Gastroesophageal sphincter (tissue), 4 donors: ENCODE data around the gene PER2. TPM values are rescaled to one million over a fixed set of nuclear protein-coding genes. Genes with fewer than 3 reads are reported as not detected.

Source experiments
- ATAC-seq: fragments of 150-250 bp; one replicate; pipeline ENCODE4 v1.9.1; 2016; ENCODE audit warnings: mild to moderate bottlenecking, moderate library complexity
- H3K27ac ChIP-seq, 4 donors: fragments of 200-600 bp; sonication (generic) in 3 of 4; 1 replicate in 3 of 4; 2 replicates in 1 of 4; pipeline ENCODE4 v1.5.1; 2016 to 2019
- H3K27me3 ChIP-seq: fragments of 200-600 bp; sonication (generic); one replicate; pipeline ENCODE4 v1.5.1; 2019
- H3K36me3 ChIP-seq, 2 donors: fragments of 200-600 bp; sonication (generic); one replicate each; pipeline ENCODE4 v1.5.1; 2019; ENCODE audit warnings: control low read depth in 1 of 2
- H3K4me1 ChIP-seq, 3 donors: fragments of 200-600 bp; sonication (generic); 1 replicate in 2 of 3; 2 replicates in 1 of 3; pipeline ENCODE4 v1.5.1; 2016 to 2019; ENCODE audit warnings: control low read depth in 2 of 3
- H3K4me3 ChIP-seq, 2 donors: fragments of 200-600 bp; sonication (generic); one replicate each; pipeline ENCODE4 v1.5.1; 2019; ENCODE audit warnings: mild to moderate bottlenecking in 1 of 2, moderate library complexity in 1 of 2
- H3K9me3 ChIP-seq, 3 donors: fragments of 200-600 bp; sonication (generic); one replicate each; pipeline ENCODE4 v1.5.1; 2017 to 2019; ENCODE audit warnings: control low read depth in 2 of 3
- CTCF ChIP-seq, 4 experiments: fragments of 200-600 bp in 2 of 4; fragments of 450-650 bp in 2 of 4; sonication (generic) in 1 of 4; IDR thresholded peaks; one replicate each; pipeline ENCODE4 v1.5.1; 2017 to 2019; ENCODE audit warnings: antibody characterized with exemption in 4 of 4, mild to moderate bottlenecking in 2 of 4, moderate library complexity in 2 of 4
- EP300 ChIP-seq: sonication (generic); formaldehyde crosslinking; IDR thresholded peaks from one replicate; pipeline ENCODE4 v1.6.1; 2017; ENCODE audit warnings: antibody characterized with exemption, mild to moderate bottlenecking
- POLR2A ChIP-seq, 2 donors: fragments of 450-650 bp; IDR thresholded peaks; one replicate each; pipeline ENCODE4 v1.6.1; 2017; ENCODE audit warnings: antibody characterized with exemption in 2 of 2, mild to moderate bottlenecking in 2 of 2, moderate library complexity in 1 of 2
- POLR2AphosphoS5 ChIP-seq: sonication (generic); formaldehyde crosslinking; IDR thresholded peaks from one replicate; pipeline ENCODE4 v1.6.1; 2017; ENCODE audit warnings: antibody characterized with exemption
- WGBS, 2 donors: methylation state at CpG; one replicate each; pipeline ENCODE4 v1.1.5; 2018; ENCODE audit warnings: low coverage in 1 of 2; 5-methylcytosine and 5-hydroxymethylcytosine counted together
- total RNA-seq, 4 donors: library from RNA; depleted of rRNA; stranded (reverse); fragments of >200 nt; gene quantifications; one replicate each; pipeline ENCODE4 v1.1.0, GENCODE V29; 2016

Gene PER2
- total RNA-seq, 4 donors from 2014 or later = 8.7 to 20.5 (median 17.0) TPM

- ATAC-seq = peak; percentile 61
- Histone ChIP-seq H3K4me3 (peak overlapping the region in 1 of 2 donors; percentile 16), H3K4me1 (peaks cover 0 to 9% (median 5%) of the 10 kb centered on the region in 3 donors), H3K36me3 (peaks cover 0 to 7% of the 10 kb centered on the region in 2 donors), H3K27ac (peak overlapping the region in 2 of 4 donors; percentile 49 to 50), H3K9me3 (no peaks in the 10 kb centered on the region), H3K27me3 (peaks cover 1% of the 10 kb centered on the region)
- no CpG with 5 or more reads among the region's 23 CpGs for WGBS, 2 donors
- TF ChIP-seq POLR2A (IDR thresholded peaks at IDR 0.05) (no peak), EP300 (no peak), CTCF (IDR thresholded peaks at IDR 0.05) (no peak), POLR2AphosphoS5 (no peak)
Measured at GRCh38 chr2:238220892-238221521, 67.4 kb downstream of the PER2 start.

- 60 to 77% methylated on average over 2 to 3 of the region's 10 CpGs for WGBS, 2 donors
- Histone ChIP-seq H3K4me3 (peak overlapping the region in 1 of 2 donors; percentile 16), H3K27me3 (peaks cover 6% of the 10 kb centered on the region), H3K36me3 (peaks cover 0 to 7% of the 10 kb centered on the region in 2 donors), H3K4me1 (peaks cover 0 to 3% (median 0%) of the 10 kb centered on the region in 3 donors), H3K9me3 (no peaks in the 10 kb centered on the region), H3K27ac (peak overlapping the region in 1 of 4 donors; percentile 49)
- ATAC-seq = no peak
- no peak for TF ChIP-seq POLR2AphosphoS5
- TF ChIP-seq EP300 = no peak
- no peak for TF ChIP-seq CTCF (IDR thresholded peaks at IDR 0.05)
- TF ChIP-seq POLR2A (IDR thresholded peaks at IDR 0.05) = no peak
Measured at GRCh38 chr2:238220274-238220891, 68.0 kb downstream of the PER2 start.

- Histone ChIP-seq H3K36me3 (no peaks in the 10 kb centered on the region), H3K27me3 (peaks cover 6% of the 10 kb centered on the region), H3K27ac (no peak overlapping the region), H3K9me3 (no peaks in the 10 kb centered on the region), H3K4me3 (no peak overlapping the region), H3K4me1 (no peaks in the 10 kb centered on the region)
- WGBS, 2 donors = 88 to 100% methylated on average over 1 of the region's 2 CpGs
- ATAC-seq = no peak
- TF ChIP-seq POLR2A (IDR thresholded peaks at IDR 0.05) (no peak), CTCF (IDR thresholded peaks at IDR 0.05) (no peak), POLR2AphosphoS5 (no peak), EP300 (no peak)
Measured at GRCh38 chr2:238216651-238217184, 71.7 kb downstream of the PER2 start.

GRCh38 chr2:238207006-238207405 lies 81.4 kb downstream of the PER2 start:
- Histone ChIP-seq H3K9me3 (no peaks in the 10 kb centered on the region), H3K36me3 (no peaks in the 10 kb centered on the region), H3K4me1 (peaks cover 0 to 12% (median 6%) of the 10 kb centered on the region in 3 donors), H3K4me3 (no peak overlapping the region), H3K27me3 (no peaks in the 10 kb centered on the region), H3K27ac (no peak overlapping the region)
- no peak for ATAC-seq
- WGBS, 2 donors = 64 to 72% methylated on average over 6 to 7 of the region's 7 CpGs
- TF ChIP-seq CTCF (IDR thresholded peaks at IDR 0.05) (no peak), POLR2AphosphoS5 (no peak), EP300 (no peak), POLR2A (IDR thresholded peaks at IDR 0.05) (no peak)
